IMR-90 (cell line): ENCODE data around the gene HGFAC. TPM values are rescaled to one million over a fixed set of nuclear protein-coding genes. Genes with fewer than 3 reads are reported as not detected.

Experiments used
- ATAC-seq: fragments of 200-7000 bp; cut with Tn5 transposase; 2 replicates; pipeline ENCODE4 v1.9.1; 2020; ENCODE audit warnings: low read depth, mild to moderate bottlenecking, moderate library complexity
- BruUV-seq: library from RNA; stranded (reverse); fragments of 400-500 nt; replicated peaks from 2 replicates; lab custom pipeline; 2021; lab: Mats Ljungman, UMichigan
- CTCF ChIA-PET: fragments of 300-600 bp; formaldehyde crosslinking; extraction: SDS; loops from one replicate; lab custom pipeline; 2021; ENCODE audit warnings: antibody characterized with exemption; lab: Yijun Ruan, JAX
- POLR2A ChIA-PET: fragments of 300-600 bp; sonication (Branson Sonifier 250); formaldehyde crosslinking; loops from one replicate; lab custom pipeline; 2022; ENCODE audit warnings: antibody characterized with exemption; ENCODE audit not compliant: unreplicated experiment; lab: Charles Lee
- DNase-seq: peaks from one replicate; pipeline ENCODE4 v3.0.0; 2013
- H2AFZ ChIP-seq: replicated peaks from 2 replicates; pipeline ENCODE3; 2013; ENCODE audit warnings: low read length, mild to moderate bottlenecking; ENCODE audit not compliant: poor library complexity
- H2AK5ac ChIP-seq: 2 replicates; pipeline ENCODE4 v1.6.1; 2013; ENCODE audit warnings: low read depth, low read length, inconsistent platforms
- H2AK9ac ChIP-seq: replicated peaks from 2 replicates; pipeline ENCODE3; 2013; ENCODE audit warnings: mild to moderate bottlenecking, low read depth, low read length, moderate library complexity; ENCODE audit not compliant: poor library complexity
- H2BK120ac ChIP-seq: 2 replicates; pipeline ENCODE4 v1.6.1; 2013; ENCODE audit warnings: low read depth, low read length, inconsistent platforms
- H2BK15ac ChIP-seq: 3 replicates; pipeline ENCODE4 v1.6.1; 2013; ENCODE audit warnings: low read depth, low read length, inconsistent platforms
- H2BK20ac ChIP-seq: 2 replicates; pipeline ENCODE4 v1.6.1; 2013; ENCODE audit warnings: low read depth, mild to moderate bottlenecking, inconsistent platforms, low read length, moderate library complexity
- H2BK5ac ChIP-seq: 2 replicates; pipeline ENCODE4 v1.6.1; 2013; ENCODE audit warnings: mild to moderate bottlenecking, low read depth, low read length, inconsistent platforms; ENCODE audit not compliant: poor library complexity, severe bottlenecking
- H3K14ac ChIP-seq: replicated peaks from 2 replicates; pipeline ENCODE4 v1.6.1; 2013; ENCODE audit warnings: low read depth, low read length, inconsistent platforms
- H3K18ac ChIP-seq: 2 replicates; pipeline ENCODE4 v1.6.1; 2013; ENCODE audit warnings: low read depth, low read length, control low read depth
- H3K23ac ChIP-seq: 2 replicates; pipeline ENCODE4 v1.6.1; 2013; ENCODE audit warnings: low read depth, low read length, inconsistent platforms
- H3K27ac ChIP-seq: 2 replicates; pipeline ENCODE4 v1.5.1; 2013; ENCODE audit warnings: mild to moderate bottlenecking, control low read depth, low read length; ENCODE audit not compliant: insufficient read depth
- H3K27me3 ChIP-seq: 2 replicates; pipeline ENCODE4 v1.6.1; 2013; ENCODE audit warnings: low read length; ENCODE audit not compliant: control insufficient read depth, insufficient read depth
- H3K36me3 ChIP-seq: 2 replicates; pipeline ENCODE4 v1.6.1; 2013; ENCODE audit warnings: low read length, mixed read lengths; ENCODE audit not compliant: control insufficient read depth, insufficient read depth
- H3K4ac ChIP-seq: 2 replicates; pipeline ENCODE4 v1.6.1; 2013; ENCODE audit warnings: low read depth, low read length, inconsistent platforms
- H3K4me1 ChIP-seq: 2 replicates; pipeline ENCODE4 v1.6.1; 2013; ENCODE audit warnings: low read length, mixed read lengths; ENCODE audit not compliant: control insufficient read depth, insufficient read depth
- H3K4me2 ChIP-seq: 2 replicates; pipeline ENCODE4 v1.6.1; 2013; ENCODE audit warnings: low read depth, mild to moderate bottlenecking, control low read depth, low read length, moderate library complexity
- H3K4me3 ChIP-seq: 2 replicates; pipeline ENCODE4 v1.5.1; 2013; ENCODE audit warnings: low read depth, mild to moderate bottlenecking, control low read depth, low read length, moderate library complexity; ENCODE audit not compliant: insufficient read depth
- H3K56ac ChIP-seq: 2 replicates; pipeline ENCODE4 v1.6.1; 2013; ENCODE audit warnings: low read length, inconsistent platforms; ENCODE audit not compliant: insufficient read depth; ENCODE audit errors: extremely low read depth
- H3K79me1 ChIP-seq, 2 experiments: 2 replicates each; pipeline ENCODE4 v1.6.1; 2013; ENCODE audit warnings: low read length in 2 of 2, inconsistent platforms in 1 of 2, low read depth in 1 of 2
- H3K9ac ChIP-seq: 2 replicates; pipeline ENCODE4 v1.6.1; 2013; ENCODE audit warnings: low read depth, low read length, control low read depth
- H3K9me1 ChIP-seq: 2 replicates; pipeline ENCODE4 v1.6.1; 2013; ENCODE audit warnings: low read length, inconsistent platforms; ENCODE audit not compliant: insufficient read depth
- H3K9me3 ChIP-seq: 2 replicates; pipeline ENCODE4 v1.6.1; 2013; ENCODE audit warnings: low read length; ENCODE audit not compliant: control insufficient read depth, insufficient read depth
- H4K20me1 ChIP-seq: 2 replicates; pipeline ENCODE4 v1.6.1; 2013; ENCODE audit warnings: low read length, inconsistent platforms; ENCODE audit not compliant: insufficient read depth
- H4K5ac ChIP-seq: 2 replicates; pipeline ENCODE4 v1.6.1; 2013; ENCODE audit warnings: mild to moderate bottlenecking, low read depth, low read length, control low read depth
- H4K8ac ChIP-seq, 2 experiments: 2 replicates each; pipeline ENCODE4 v1.6.1; 2013; ENCODE audit warnings: low read depth in 2 of 2, low read length in 2 of 2, control low read depth in 1 of 2, inconsistent platforms in 1 of 2
- H4K91ac ChIP-seq: 2 replicates; pipeline ENCODE4 v1.6.1; 2013; ENCODE audit warnings: low read depth, low read length, inconsistent platforms; ENCODE audit not compliant: insufficient read depth
- BHLHE40 ChIP-seq: fragments of 150-350 bp; IDR thresholded peaks from 2 replicates; pipeline ENCODE4 v1.6.1; 2016; ENCODE audit warnings: mild to moderate bottlenecking, low read depth, low read length
- MAFK ChIP-seq: IDR thresholded peaks from 2 replicates; pipeline ENCODE4 v1.6.1; 2012; ENCODE audit warnings: low read depth, low read length, improper control_type of control experiment
- MXI1 ChIP-seq: IDR thresholded peaks from 2 replicates; pipeline ENCODE4 v1.6.1; 2012; ENCODE audit warnings: low read depth, mild to moderate bottlenecking, low read length, moderate library complexity, borderline replicate concordance
- POLR2A ChIP-seq: IDR thresholded peaks from 2 replicates; pipeline ENCODE4 v1.6.1; 2012; ENCODE audit warnings: mild to moderate bottlenecking, low read depth, low read length
- WGBS, 2 experiments: methylation state at CpG; one replicate each; pipeline versions ENCODE4 v1.1.5 to v1.1.7; 2013; ENCODE audit warnings: missing lambda C conversion rate in 2 of 2; ENCODE audit not compliant: insufficient read length in 1 of 2; ENCODE audit errors: extremely low coverage in 2 of 2; 5-methylcytosine and 5-hydroxymethylcytosine counted together
- dilution Hi-C: fragments of 300-500 bp; cut with HindIII; formaldehyde crosslinking; loops from one replicate; pipeline ENCODE4 v1.14.3; 2018; ENCODE audit warnings: low sequenced_read_pairs; ENCODE audit not compliant: unreplicated experiment
- in situ Hi-C: fragments of 300-500 bp; cut with MboI; formaldehyde crosslinking; loops from 3 replicates; pipeline ENCODE4 v1.14.3; 2019; ENCODE audit warnings: low sequenced_read_pairs, inconsistent platforms, mixed read lengths
- intact Hi-C: fragments of 100-400 bp; cut with micrococcal nuclease; formaldehyde crosslinking; loops from 2 replicates; pipeline ENCODE4 v1.10.0; 2022
- polyA plus RNA-seq, 3 experiments: library from polyadenylated mRNA; depleted of rRNA; stranded (reverse); fragments of >200 nt; gene quantifications; 2 replicates each; pipeline ENCODE4 v1.2.3, GENCODE V29; 2012; ENCODE audit warnings: low replicate concordance in 1 of 3
- total RNA-seq: library from RNA; depleted of rRNA; stranded (reverse); fragments of >200 nt; gene quantifications from 2 replicates; pipeline ENCODE4 v1.2.3, GENCODE V29; 2012
- TF ChIP-seq, protein P1 (sequence below): fragments of 150-350 bp; IDR thresholded peaks from 2 replicates; pipeline ENCODE4 v1.6.1; 2017; ENCODE audit warnings: mild to moderate bottlenecking, antibody characterized with exemption, low read length, low read depth

Gene HGFAC
- total and polyA plus RNA-seq, 2 of the 4 experiments (the other 2 are of a cell fraction): 0.05 TPM; not detected in 1

DNA sequence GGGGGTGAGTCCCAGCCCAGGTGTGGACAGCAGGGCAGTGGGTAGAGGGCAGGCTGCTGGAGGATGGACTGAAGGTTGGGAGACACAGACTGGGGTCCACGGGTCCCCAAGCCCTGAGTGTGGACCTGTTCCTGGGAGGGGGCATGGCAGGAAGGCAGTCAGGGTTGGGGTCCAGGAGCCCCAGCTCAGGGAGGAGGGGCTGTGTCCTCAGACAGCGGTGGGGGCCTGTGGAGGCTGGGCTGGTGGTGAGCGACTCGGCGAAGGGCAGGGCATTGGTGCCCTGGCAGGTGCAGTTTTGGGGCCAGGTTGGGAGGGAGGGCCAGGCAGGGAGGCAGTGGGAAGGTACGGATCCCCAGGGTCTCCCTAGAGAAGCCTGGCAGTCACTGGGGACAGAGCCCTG lies 55.3 kb downstream of the HGFAC start:
- Histone ChIP-seq H2BK20ac (no peak overlapping the region), H3K79me1 (peaks cover 0 to 3% of the 10 kb centered on the region in 2 experiments; a peak in 1 of 4 replicates), H3K36me3 (peaks cover 3% of the 10 kb centered on the region; the same call in 1 of the 2 replicates), H3K27me3 (peaks cover 2% of the 10 kb centered on the region; the same call in 1 of the 2 replicates), H2BK120ac (no peak overlapping the region), H3K4me3 (no peak overlapping the region), H3K4ac (no peak overlapping the region), H3K18ac (no peak overlapping the region), H2BK5ac (no peak overlapping the region), H3K27ac (no peak overlapping the region), H4K8ac (no peak overlapping the region), H3K9me1 (no peaks in the 10 kb centered on the region), H2AK5ac (no peak overlapping the region), H2BK15ac (no peak overlapping the region), H3K56ac (no peak overlapping the region), H3K14ac (no peak overlapping the region), H4K91ac (no peak overlapping the region), H2AFZ (no peak overlapping the region), H2AK9ac (no peak overlapping the region), H3K9ac (no peak overlapping the region), H3K4me1 (no peaks in the 10 kb centered on the region), H3K9me3 (no peaks in the 10 kb centered on the region), H4K5ac (no peak overlapping the region), H4K20me1 (peaks cover 22% of the 10 kb centered on the region), H3K4me2 (no peak overlapping the region), H3K23ac (no peak overlapping the region)
- 100% methylated on average over 4 of the region's 6 CpGs; no CpG with 5 or more reads in 1 of the 2 experiments for WGBS, 2 experiments
- no peak for ATAC-seq
- POLR2A ChIA-PET: no interaction called here
- CTCF ChIA-PET: no interaction called here
- DNase-seq: no peak
- intact Hi-C loops: no loop called here
- TF ChIP-seq, protein P1, sequence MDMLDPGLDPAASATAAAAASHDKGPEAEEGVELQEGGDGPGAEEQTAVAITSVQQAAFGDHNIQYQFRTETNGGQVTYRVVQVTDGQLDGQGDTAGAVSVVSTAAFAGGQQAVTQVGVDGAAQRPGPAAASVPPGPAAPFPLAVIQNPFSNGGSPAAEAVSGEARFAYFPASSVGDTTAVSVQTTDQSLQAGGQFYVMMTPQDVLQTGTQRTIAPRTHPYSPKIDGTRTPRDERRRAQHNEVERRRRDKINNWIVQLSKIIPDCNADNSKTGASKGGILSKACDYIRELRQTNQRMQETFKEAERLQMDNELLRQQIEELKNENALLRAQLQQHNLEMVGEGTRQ: no peak
- no peak for TF ChIP-seq MXI1
- no peak for TF ChIP-seq POLR2A
- no peak for TF ChIP-seq BHLHE40
- no peak for TF ChIP-seq MAFK
- in situ Hi-C loops: no loop called here
- BruUV-seq: no TSS peak
- dilution Hi-C loops: no loop called here
